K562 (cell line): ENCODE measurements around the gene NINJ2. TPM values are rescaled to one million over a fixed set of nuclear protein-coding genes. Genes with fewer than 3 reads are reported as not detected.

Experiments used
- ATAC-seq: fragments of 200-7000 bp; cut with Tn5 transposase; 3 replicates; pipeline ENCODE4 v1.9.1; 2020; ENCODE audit warnings: moderate library complexity
- BruUV-seq: library from RNA; stranded (reverse); fragments of 400-500 nt; replicated peaks from 2 replicates; lab custom pipeline; 2021; lab: Mats Ljungman, UMichigan
- CTCF ChIA-PET: fragments of 300-600 bp; formaldehyde crosslinking; extraction: SDS; loops from one replicate; lab custom pipeline; 2021; ENCODE audit warnings: low intra/inter-chr PET ratio; lab: Yijun Ruan, JAX
- POLR2A ChIA-PET: fragments of 300-600, 350-650 bp; sonication (Branson Sonifier 250); formaldehyde crosslinking; extraction: SDS; loops from one replicate; lab custom pipeline; 2021; ENCODE audit warnings: antibody characterized with exemption, inconsistent platforms; lab: Yijun Ruan, JAX
- DNase-seq, 4 experiments: peaks; one replicate each; pipeline versions ENCODE4 v3.0.0 to v3.0.0-alpha.2; 2011 to 2018; ENCODE audit warnings: low spot score in 3 of 4, mixed read lengths in 3 of 4; ENCODE audit errors: extremely low read depth in 1 of 4
- FAIRE-seq: peaks from 2 replicates; lab custom pipeline; 2011; peaks lifted over from hg19 to GRCh38; lab: Jason Lieb, UNC
- H2AFZ ChIP-seq: 2 replicates; pipeline ENCODE4 v1.6.0; 2011; ENCODE audit warnings: low read depth, low read length, control low read depth, inconsistent platforms
- H3K27ac ChIP-seq: fragments of 200-600 bp; 3 replicates; pipeline ENCODE4 v1.8.0; 2011; ENCODE audit warnings: low read depth, mild to moderate bottlenecking, control low read depth, inconsistent platforms, low read length, moderate library complexity, mixed read lengths; ENCODE audit errors: extremely low read depth
- H3K27me3 ChIP-seq, 2 experiments: fragments of 300-600 bp in 1 of 2; 2 replicates in 1 of 2; 3 replicates in 1 of 2; pipeline versions ENCODE4 v1.6.0 to v1.8.0; 2011; ENCODE audit warnings: inconsistent platforms in 2 of 2, low read length in 2 of 2, mild to moderate bottlenecking in 1 of 2, mixed read lengths in 1 of 2, moderate library complexity in 1 of 2; ENCODE audit not compliant: control insufficient read depth in 2 of 2, insufficient read depth in 2 of 2
- H3K36me3 ChIP-seq: fragments of 300-600 bp; 3 replicates; pipeline ENCODE4 v1.8.0; 2011; ENCODE audit warnings: mild to moderate bottlenecking, low read length, inconsistent platforms; ENCODE audit not compliant: control insufficient read depth, insufficient read depth
- H3K4me1 ChIP-seq, 2 experiments: fragments of 200-600 bp in 1 of 2; replicated peaks in 1 of 2; 2 replicates in 1 of 2; 3 replicates in 1 of 2; pipeline versions ENCODE4 v1.5.1 to v1.8.0; 2011; ENCODE audit warnings: inconsistent platforms in 2 of 2, low read length in 2 of 2, mild to moderate bottlenecking in 1 of 2, mixed read lengths in 1 of 2, moderate library complexity in 1 of 2; ENCODE audit not compliant: control insufficient read depth in 2 of 2, insufficient read depth in 2 of 2
- H3K4me2 ChIP-seq: 2 replicates; pipeline ENCODE4 v1.6.1; 2011; ENCODE audit warnings: low read length, control low read depth, inconsistent platforms, mixed read lengths; ENCODE audit not compliant: insufficient read depth
- H3K4me3 ChIP-seq: fragments of 200-600 bp; sonication (generic), shearing (Covaris generic); 2 replicates; pipeline ENCODE4 v1.5.1; 2016; ENCODE audit warnings: control low read depth, inconsistent platforms
- H3K79me2 ChIP-seq: fragments of 200-600 bp; 3 replicates; pipeline ENCODE4 v1.8.0; 2011; ENCODE audit warnings: low read length, inconsistent platforms; ENCODE audit not compliant: control insufficient read depth, insufficient read depth
- H3K9ac ChIP-seq, 2 experiments: 2 replicates each; pipeline versions ENCODE4 v1.6.0 to v1.6.1; 2011; ENCODE audit warnings: low read depth in 2 of 2, low read length in 2 of 2, control low read depth in 1 of 2, inconsistent platforms in 1 of 2, mild to moderate bottlenecking in 1 of 2, mixed read lengths in 1 of 2; ENCODE audit not compliant: insufficient read depth in 1 of 2
- H3K9me1 ChIP-seq: one replicate; pipeline ENCODE4 v1.6.0; 2011; ENCODE audit warnings: inconsistent platforms, mild to moderate bottlenecking, low read length, moderate library complexity; ENCODE audit not compliant: control insufficient read depth, insufficient read depth
- H3K9me3 ChIP-seq: replicated peaks from 2 replicates; pipeline ENCODE4 v1.5.1; 2011; ENCODE audit warnings: low read depth, low read length, inconsistent platforms; ENCODE audit not compliant: control insufficient read depth, insufficient read depth
- H4K20me1 ChIP-seq: replicated peaks from 2 replicates; pipeline ENCODE4 v1.6.1; 2011; ENCODE audit warnings: low read length, inconsistent platforms, mixed read lengths; ENCODE audit not compliant: control insufficient read depth, insufficient read depth
- BHLHE40 ChIP-seq: IDR thresholded peaks from 2 replicates; pipeline ENCODE4 v1.6.1; 2011; ENCODE audit warnings: low read length, improper control_type of control experiment
- SRF ChIP-seq, 2 experiments: fragments of 250-450, 450-650 bp in 1 of 2; sonication (Bioruptor Pico) in 1 of 2; sonication (generic) in 1 of 2; formaldehyde crosslinking; IDR thresholded peaks; 2 replicates each; pipeline versions ENCODE4 v1.5.0 to v1.5.1; 2020 to 2022; ENCODE audit warnings: mild to moderate bottlenecking in 1 of 2, missing genetic modification reagents in 1 of 2
- STAT6 ChIP-seq: sonication (generic); formaldehyde crosslinking; IDR thresholded peaks from 2 replicates; pipeline ENCODE4 v1.8.1; 2023; ENCODE audit warnings: mild to moderate bottlenecking, missing genetic modification reagents
- WGBS: fragments of 100-300 bp; shearing (Covaris generic); methylation state at CpG from one replicate; pipeline ENCODE4 v1.1.6; 2016; ENCODE audit warnings: low coverage, mixed read lengths; ENCODE audit not compliant: insufficient coverage; ENCODE audit errors: missing lambda C conversion rate; 5-methylcytosine and 5-hydroxymethylcytosine counted together
- in situ Hi-C: fragments of 300-500 bp; cut with MboI; formaldehyde crosslinking; loops from 4 replicates; pipeline ENCODE4 v1.15.0; 2018; ENCODE audit warnings: inconsistent platforms, mixed read lengths
- intact Hi-C: fragments of 100-400 bp; cut with micrococcal nuclease; formaldehyde crosslinking; loops from 2 replicates; pipeline ENCODE4 v1.14.2; 2022
- polyA plus RNA-seq, 8 experiments: library from polyadenylated mRNA; depleted of rRNA in 4 of 8; stranded (reverse) in 5 of 8; unstranded in 3 of 8; fragments of >200 nt; fragmentation: Nextera tagmentation in 2 of 8; fragmentation: Illumina TruSeq in 1 of 8; extraction: Ambion mirVana in 2 of 8; extraction: Trizol in 1 of 8; gene quantifications; 2 replicates each; pipeline versions ENCODE4 v1.2.1 to v1.2.3, GENCODE V29; 2011 to 2014; ENCODE audit warnings: inconsistent platforms in 1 of 8, missing spikeins in 1 of 8
- total RNA-seq, 7 experiments: library from RNA; depleted of rRNA in 6 of 7; stranded (reverse); fragments of >200 nt in 6 of 7; fragmentation: Illumina TruSeq in 2 of 7; extraction: Trizol in 2 of 7; gene quantifications; 2 replicates each; pipeline versions ENCODE4 v1.2.1 to v1.2.3, GENCODE V29; 2011 to 2021; ENCODE audit warnings: low replicate concordance in 1 of 7

Gene NINJ2
- total and polyA plus RNA-seq, 9 of the 15 experiments (the other 6 are each of a cell fraction or from before 2014, with no cell fraction given), result 2.6 to 16.0 (median 4.5) TPM

GRCh38 chr12:560691-561390 is 102.4 kb downstream of the NINJ2 start:
- ChIA-PET CTCF (no interaction called here), POLR2A (interaction anchor here (0.6 kb wide), 1 partner anchor 40 kb away, joined by 3 read pairs; no protein-coding TSS in a partner anchor)
- no peak overlapping the region for H3K27ac ChIP-seq
- no peak overlapping the region; a peak in 1 of 4 replicates for H3K9ac ChIP-seq
- FAIRE-seq (no peak), ATAC-seq (peak; percentile 33; the same call in 2 of the 3 replicates), DNase-seq (no peak)
- H3K27me3 ChIP-seq, result peaks cover 19 to 42% of the 10 kb centered on the region in 2 experiments; a peak in 4 of 5 replicates
- H3K4me2 ChIP-seq, result no peak overlapping the region
- 24% methylated on average over 12 of the region's 19 CpGs for WGBS
- no peak overlapping the region for H3K4me3 ChIP-seq
- TF ChIP-seq BHLHE40, result no peak
- no peak for TF ChIP-seq STAT6 (CRISPR knock-in tag)
- peak in 1 of 2 experiments; percentile 28; a peak in 1 of 4 replicates for TF ChIP-seq SRF (CRISPR knock-in tag; IDR thresholded peaks at IDR 0.05)
- H3K4me1 ChIP-seq, result peaks cover 12 to 40% of the 10 kb centered on the region in 2 experiments; a peak in 4 of 5 replicates
- no peaks in the 10 kb centered on the region for H3K79me2 ChIP-seq
- H3K36me3 ChIP-seq, result no peaks in the 10 kb centered on the region
- intact Hi-C loops, result no loop called here
- H3K9me3 ChIP-seq, result no peaks in the 10 kb centered on the region
- in situ Hi-C loops, result loop anchor here (10.0 to 25.0 kb wide), 2 partner anchors 514 to 1026 kb away; partner anchors contain the start of gene FBXL14
- no peaks in the 10 kb centered on the region for H3K9me1 ChIP-seq
- no peak overlapping the region for H2AFZ ChIP-seq
- BruUV-seq, result no TSS peak
- H4K20me1 ChIP-seq, result 0 out of 2 replicates have a peak, but pooled peaks cover 9% of the 10 kb centered on the region
